Retinal pigment epithelial cell (primary cell): ENCODE results near the gene AMZ1.
"Not testable (repeated sequence)": the region's sequence is repeated elsewhere in the genome, so short reads cannot be mapped to it uniquely, and the experiment has no call there.

Experiments
- DNase-seq: peaks from one replicate; pipeline ENCODE4 v3.0.0-alpha.2; 2010; ENCODE audit warnings: low read depth
- H3K4me3 ChIP-seq: 2 replicates; pipeline ENCODE4 v1.5.1; 2011; ENCODE audit warnings: mild to moderate bottlenecking, low read length, control low read depth, moderate library complexity
- CTCF ChIP-seq: conservative IDR thresholded peaks from 2 replicates; pipeline ENCODE4 v1.5.1; 2011; ENCODE audit warnings: low read depth, low read length, control low read depth, inconsistent platforms

The AMZ1 gene

DNA sequence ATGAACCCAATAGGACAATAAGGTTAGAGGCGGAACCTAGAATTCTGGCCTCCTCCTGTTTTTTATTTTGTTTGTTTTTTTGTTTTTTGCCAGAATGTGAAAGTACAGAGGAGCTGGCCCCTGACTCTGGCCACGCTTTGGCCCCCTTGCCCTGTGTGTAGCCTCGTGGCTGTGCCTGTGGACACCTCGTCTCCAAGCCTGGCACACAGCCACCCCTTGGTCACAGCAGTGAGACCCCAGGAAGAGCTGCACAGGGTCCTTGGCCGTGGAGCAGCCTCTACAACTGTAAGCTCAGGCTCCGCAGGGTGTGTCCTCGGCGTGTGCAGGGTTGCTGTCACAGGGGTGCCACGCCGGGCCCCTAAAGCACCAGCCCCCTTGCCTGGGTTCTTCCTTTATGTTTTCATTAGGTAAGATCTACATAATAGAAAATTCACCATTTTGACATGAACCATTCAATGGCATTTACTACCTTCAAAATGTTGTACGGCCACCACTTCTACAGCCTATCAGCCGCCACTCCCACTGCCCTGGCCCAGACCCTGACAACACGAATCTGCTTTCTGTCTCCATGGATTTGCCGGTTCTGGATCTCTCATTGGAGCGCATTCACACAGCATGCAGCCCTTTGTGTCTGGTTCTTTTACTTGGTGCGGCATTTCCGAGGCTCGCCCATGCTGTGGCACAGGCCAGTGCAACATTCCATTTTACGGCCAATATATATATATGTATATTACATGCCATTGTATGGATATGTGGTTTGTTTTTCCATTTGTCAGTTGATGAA, 51.0 kb downstream of the AMZ1 start:
- TF ChIP-seq CTCF, result no peak
- DNase-seq, result no peak
- H3K4me3 ChIP-seq, result no peak overlapping the region

- H3K4me3 ChIP-seq, DNase-seq: not testable (repeated sequence)
These were observed 55.7 kb downstream of the AMZ1 start for GRCh38 chr7:2743523-2744185.

- not testable (repeated sequence) for DNase-seq, H3K4me3 ChIP-seq
These were observed 60.7 kb downstream of the AMZ1 start for GRCh38 chr7:2748684-2749083.

- TF ChIP-seq CTCF, result no peak
- no peak for DNase-seq
- H3K4me3 ChIP-seq, result no peak overlapping the region
These were observed 62.0 kb downstream of the AMZ1 start for GRCh38 chr7:2750004-2750407.

GRCh38 chr7:2751086-2751485, 63.1 kb downstream of the AMZ1 start:
- H3K4me3 ChIP-seq, result no peak overlapping the region
- no peak for DNase-seq
- no peak for TF ChIP-seq CTCF

- DNase-seq, result no peak
- TF ChIP-seq CTCF, result no peak
- H3K4me3 ChIP-seq, result no peak overlapping the region
These were observed 65.1 kb downstream of the AMZ1 start for GRCh38 chr7:2753148-2753547.

DNA sequence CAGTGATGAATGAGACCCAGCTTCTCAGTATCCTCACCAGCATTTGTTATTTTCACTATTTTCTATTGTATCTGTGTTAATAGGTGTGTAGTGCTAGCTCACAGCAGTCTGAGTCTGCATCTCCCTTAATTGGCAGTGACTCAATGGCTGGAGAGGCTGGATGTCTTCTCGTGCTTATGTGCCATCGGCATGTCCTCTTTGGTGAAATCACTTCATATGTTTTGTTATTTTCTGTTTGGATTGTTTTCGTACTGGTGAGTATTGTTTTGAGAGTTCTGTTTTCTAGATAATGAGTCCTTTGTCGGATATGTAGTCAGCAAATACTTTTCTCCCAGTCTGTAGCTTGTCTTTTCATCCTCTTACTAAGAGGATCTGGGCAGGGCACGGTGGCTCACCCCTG, 66.1 kb downstream of the AMZ1 start:
- no peak overlapping the region for H3K4me3 ChIP-seq
- DNase-seq, result no peak
- no peak for TF ChIP-seq CTCF

- DNase-seq, result no peak
- no peak overlapping the region for H3K4me3 ChIP-seq
- TF ChIP-seq CTCF, result no peak
These were observed 66.9 kb downstream of the AMZ1 start for GRCh38 chr7:2754912-2755311.
